C4-2B (cell line): Measurements from ENCODE around the gene SELP.

Experiments
- H3K27ac ChIP-seq: fragments of 450-650 bp; 2 replicates; pipeline ENCODE4 v1.5.1; 2017
- CTCF ChIP-seq: fragments of 450-650 bp; conservative IDR thresholded peaks from 2 replicates; pipeline ENCODE4 v1.5.1; 2017; ENCODE audit warnings: mild to moderate bottlenecking
- ZFX ChIP-seq: fragments of 450-650 bp; IDR thresholded peaks from 2 replicates; pipeline ENCODE4 v1.6.1; 2017

The SELP gene

GRCh38 chr1:169548282-169548681, 81.6 kb downstream of the SELP start:
- no peak overlapping the region for H3K27ac ChIP-seq
- no peak for TF ChIP-seq ZFX
- no peak for TF ChIP-seq CTCF

- TF ChIP-seq ZFX (no peak), CTCF (peak; percentile 91)
- H3K27ac ChIP-seq = peak overlapping the region; percentile 9; the same call in 1 of the 2 replicates
Observed at GRCh38 chr1:169546087-169546995, 83.6 kb downstream of the SELP start.

GRCh38 chr1:169545472-169545871, 84.5 kb downstream of the SELP start:
- H3K27ac ChIP-seq = peak overlapping the region; percentile 9; the same call in 1 of the 2 replicates
- TF ChIP-seq ZFX (no peak), CTCF (no peak)

- TF ChIP-seq ZFX (no peak), CTCF (no peak)
- no peak overlapping the region for H3K27ac ChIP-seq
Observed at GRCh38 chr1:169538998-169539871, 90.7 kb downstream of the SELP start.
